GM06990 (cell line): ENCODE measurements around the gene ADSS1.

Source experiments
- DNase-seq: peaks from one replicate; pipeline ENCODE4 v3.0.0-alpha.2; 2011; ENCODE audit not compliant: insufficient read length; ENCODE audit errors: extremely low read depth
- H3K27me3 ChIP-seq: replicated peaks from 2 replicates; pipeline ENCODE4 v1.6.0; 2011; ENCODE audit warnings: low read length; ENCODE audit not compliant: control insufficient read depth, insufficient read depth
- H3K36me3 ChIP-seq: 2 replicates; pipeline ENCODE4 v1.5.1; 2011; ENCODE audit warnings: low read length; ENCODE audit not compliant: control insufficient read depth, insufficient read depth
- H3K4me3 ChIP-seq: replicated peaks from 2 replicates; pipeline ENCODE4 v1.5.1; 2011; ENCODE audit warnings: low read depth, mild to moderate bottlenecking, control low read depth, low read length
- TF ChIP-seq, protein P1 (sequence below): IDR thresholded peaks from 2 replicates; pipeline ENCODE4 v1.5.1; 2011; ENCODE audit warnings: low read length, control low read depth, mild to moderate bottlenecking, inconsistent platforms; ENCODE audit not compliant: insufficient read depth, poor library complexity, severe bottlenecking

The ADSS1 gene

GRCh38 chr14:104697317-104697703 lies 26.7 kb upstream of the ADSS1 start:
- Histone ChIP-seq H3K36me3 (peaks cover 2% of the 10 kb centered on the region), H3K4me3 (no peak overlapping the region), H3K27me3 (no peaks in the 10 kb centered on the region)
- TF ChIP-seq, protein P1, sequence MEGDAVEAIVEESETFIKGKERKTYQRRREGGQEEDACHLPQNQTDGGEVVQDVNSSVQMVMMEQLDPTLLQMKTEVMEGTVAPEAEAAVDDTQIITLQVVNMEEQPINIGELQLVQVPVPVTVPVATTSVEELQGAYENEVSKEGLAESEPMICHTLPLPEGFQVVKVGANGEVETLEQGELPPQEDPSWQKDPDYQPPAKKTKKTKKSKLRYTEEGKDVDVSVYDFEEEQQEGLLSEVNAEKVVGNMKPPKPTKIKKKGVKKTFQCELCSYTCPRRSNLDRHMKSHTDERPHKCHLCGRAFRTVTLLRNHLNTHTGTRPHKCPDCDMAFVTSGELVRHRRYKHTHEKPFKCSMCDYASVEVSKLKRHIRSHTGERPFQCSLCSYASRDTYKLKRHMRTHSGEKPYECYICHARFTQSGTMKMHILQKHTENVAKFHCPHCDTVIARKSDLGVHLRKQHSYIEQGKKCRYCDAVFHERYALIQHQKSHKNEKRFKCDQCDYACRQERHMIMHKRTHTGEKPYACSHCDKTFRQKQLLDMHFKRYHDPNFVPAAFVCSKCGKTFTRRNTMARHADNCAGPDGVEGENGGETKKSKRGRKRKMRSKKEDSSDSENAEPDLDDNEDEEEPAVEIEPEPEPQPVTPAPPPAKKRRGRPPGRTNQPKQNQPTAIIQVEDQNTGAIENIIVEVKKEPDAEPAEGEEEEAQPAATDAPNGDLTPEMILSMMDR = no peak
- DNase-seq = no peak

DNA sequence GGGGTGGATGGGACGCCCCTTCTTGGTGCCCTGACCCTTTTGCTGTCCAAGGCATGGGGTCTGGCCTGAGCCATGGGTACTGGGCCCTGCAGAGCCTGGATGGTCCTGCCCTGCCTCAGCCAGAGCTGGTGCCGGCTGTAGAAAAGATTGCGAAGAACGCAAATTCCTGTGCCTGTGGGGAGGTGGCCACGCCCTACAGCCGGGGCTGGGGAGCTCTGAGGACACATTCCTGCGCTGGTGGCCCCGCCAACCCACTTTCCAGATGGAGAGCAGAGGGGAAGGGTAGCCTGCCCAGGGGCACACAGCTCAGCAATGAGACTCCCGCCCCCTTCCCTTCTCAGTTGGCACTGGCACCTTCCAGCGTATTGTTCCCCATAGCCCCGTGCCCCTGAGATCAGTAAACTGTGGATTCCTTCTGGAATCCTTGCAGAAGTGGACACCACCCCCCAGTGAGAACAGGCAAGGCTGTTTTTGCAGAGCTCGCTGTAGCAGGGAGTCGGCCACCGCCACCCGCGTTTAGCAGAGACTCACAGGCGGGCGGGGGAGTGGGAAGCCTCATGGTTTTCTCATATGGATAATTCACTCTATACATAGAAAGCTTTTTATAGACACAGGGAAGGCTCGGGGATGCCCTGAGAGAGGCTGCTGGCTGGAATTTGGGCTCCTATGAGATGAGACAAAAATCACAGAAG lies 26.0 kb upstream of the ADSS1 start:
- TF ChIP-seq, protein P1 = no peak
- no peaks in the 10 kb centered on the region for H3K27me3 ChIP-seq
- peaks cover 2% of the 10 kb centered on the region for H3K36me3 ChIP-seq
- H3K4me3 ChIP-seq = no peak overlapping the region
- no peak for DNase-seq

DNA sequence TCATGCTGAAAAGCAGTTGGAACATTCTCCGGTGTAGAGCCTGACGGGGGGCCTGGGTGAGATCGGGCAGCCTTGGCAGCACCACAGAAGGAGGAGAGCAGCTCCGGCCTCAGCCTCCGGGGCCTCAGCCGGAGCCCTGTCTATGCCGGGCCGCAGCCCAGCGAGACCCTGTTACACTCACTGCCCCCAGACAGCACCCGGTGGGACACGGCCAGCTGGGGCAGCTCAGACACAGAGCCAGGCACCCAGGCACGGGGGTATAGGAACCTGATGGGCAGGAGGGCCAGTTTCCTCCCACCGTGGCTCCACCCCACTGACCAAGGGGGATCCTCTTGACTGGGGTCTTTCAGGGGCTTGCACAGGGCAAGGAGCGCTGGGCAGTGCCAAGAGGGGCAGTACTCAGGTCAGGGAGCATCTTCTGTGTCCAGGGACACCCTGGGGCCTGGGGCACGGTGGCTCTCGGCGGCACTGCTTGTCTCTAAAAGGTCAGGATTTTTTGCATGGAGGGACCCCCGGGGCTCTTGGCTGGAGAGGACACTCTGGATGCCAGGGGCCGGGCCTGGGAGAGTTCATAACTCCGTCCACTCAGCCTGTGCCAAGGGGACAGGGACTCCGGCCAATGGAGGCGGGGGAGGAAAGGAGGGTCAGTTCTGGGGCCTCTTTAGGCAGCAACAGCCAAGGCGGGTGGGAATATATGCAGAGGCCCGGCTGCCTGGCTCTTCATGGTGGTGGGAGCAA lies 25.2 kb upstream of the ADSS1 start:
- TF ChIP-seq, protein P1 = no peak
- DNase-seq = no peak
- H3K4me3 ChIP-seq = no peak overlapping the region
- peaks cover 2% of the 10 kb centered on the region for H3K36me3 ChIP-seq
- no peaks in the 10 kb centered on the region for H3K27me3 ChIP-seq

- Histone ChIP-seq H3K4me3 (no peak overlapping the region), H3K27me3 (no peaks in the 10 kb centered on the region), H3K36me3 (peaks cover 2% of the 10 kb centered on the region)
- DNase-seq = no peak
- TF ChIP-seq, protein P1 = no peak
Measured at GRCh38 chr14:104699426-104699748, 24.6 kb upstream of the ADSS1 start.

- H3K4me3 ChIP-seq = no peak overlapping the region
- H3K36me3 ChIP-seq = peaks cover 2% of the 10 kb centered on the region
- TF ChIP-seq, protein P1 = no peak
- DNase-seq = no peak
- H3K27me3 ChIP-seq = no peaks in the 10 kb centered on the region
Measured at GRCh38 chr14:104700225-104700651, 23.8 kb upstream of the ADSS1 start.
